HG03108 (cell line): ENCODE data around the gene TMEM150A.
"Not testable (repeated sequence)": the region's sequence is repeated elsewhere in the genome, so short reads cannot be mapped to it uniquely, and the experiment has no call there.

ENCODE experiments used
- ATAC-seq: cut with Tn5 transposase; IDR thresholded peaks from one replicate; pipeline ENCODE4 v1.9.1; 2021; ENCODE audit warnings: moderate library complexity; ENCODE audit not compliant: unreplicated experiment

The TMEM150A gene

DNA sequence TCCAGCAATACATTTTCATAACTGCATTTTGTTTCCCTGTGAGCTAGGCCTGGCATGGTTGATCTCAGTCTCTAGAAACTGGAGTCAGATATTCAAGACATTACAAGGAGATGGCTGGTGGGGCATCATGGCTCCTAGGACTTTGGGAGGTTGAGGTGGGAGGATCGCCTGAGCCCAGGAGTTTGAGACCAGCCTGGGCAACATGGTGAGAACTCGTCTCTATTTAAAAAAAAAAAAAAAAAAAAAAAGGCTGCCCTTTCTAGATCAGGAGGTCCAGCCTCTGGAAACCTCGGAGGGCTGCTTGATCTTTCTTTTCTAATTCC, 25.5 kb downstream of the TMEM150A start:
- ATAC-seq = no peak

DNA sequence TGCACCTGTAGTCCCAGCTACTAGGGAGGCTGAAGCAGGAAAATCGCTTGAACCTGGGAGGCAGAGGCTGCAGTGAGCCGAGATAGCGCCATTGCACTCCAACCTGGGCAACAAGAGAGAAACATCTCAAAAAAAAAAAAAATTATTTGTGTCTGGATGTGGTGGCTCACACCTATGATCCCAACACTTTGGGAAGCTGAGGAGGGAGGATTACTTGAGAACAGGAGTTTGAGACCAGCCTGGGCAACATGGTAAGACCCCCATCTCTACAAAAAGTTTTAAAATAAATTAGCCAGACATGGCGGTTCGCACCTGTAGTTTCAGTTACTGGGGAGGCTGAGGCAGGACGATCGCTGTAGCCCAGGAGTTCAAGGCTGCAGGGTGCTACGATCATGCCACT, 26.8 kb downstream of the TMEM150A start:
- ATAC-seq = no peak

DNA sequence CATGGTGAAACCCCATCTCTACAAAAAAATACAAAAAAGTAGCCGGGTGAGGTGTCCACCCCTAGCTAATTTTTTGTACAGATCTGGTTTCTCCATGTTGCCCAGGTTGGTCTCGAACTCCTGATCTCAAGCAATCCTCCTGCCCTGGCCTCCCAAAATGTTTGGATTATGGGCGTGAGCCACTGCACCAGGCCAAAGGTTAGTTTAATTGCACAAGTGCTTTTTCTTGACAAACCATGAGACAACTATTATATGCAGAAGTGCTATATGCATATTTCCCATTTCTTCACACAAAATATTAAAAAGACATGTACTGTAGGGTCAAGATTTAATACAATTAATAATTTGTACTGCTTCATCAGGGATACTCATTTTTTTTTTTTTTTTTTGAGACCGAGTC, 36.2 kb downstream of the TMEM150A start:
- ATAC-seq = no peak

DNA sequence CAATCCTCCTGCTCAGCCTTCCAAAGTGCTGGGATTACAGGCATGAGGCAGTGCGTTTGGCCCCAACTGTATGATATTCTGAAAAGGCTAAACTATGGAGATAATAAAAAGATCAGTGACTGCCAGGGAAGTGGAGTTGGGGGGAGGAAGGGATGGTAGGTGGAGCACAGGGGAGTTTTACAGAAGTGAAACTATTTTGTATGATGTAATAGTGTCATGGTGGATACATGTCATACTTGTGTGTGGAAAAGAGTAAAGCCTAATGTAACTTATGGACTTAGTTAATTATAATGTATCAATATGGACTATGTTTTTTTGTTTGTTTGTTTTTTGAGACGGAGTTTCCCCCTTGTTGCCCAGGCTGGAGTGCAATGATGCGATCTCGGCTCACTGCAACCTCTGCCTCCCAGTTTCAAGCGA, 38.3 kb downstream of the TMEM150A start:
- ATAC-seq = no peak

DNA sequence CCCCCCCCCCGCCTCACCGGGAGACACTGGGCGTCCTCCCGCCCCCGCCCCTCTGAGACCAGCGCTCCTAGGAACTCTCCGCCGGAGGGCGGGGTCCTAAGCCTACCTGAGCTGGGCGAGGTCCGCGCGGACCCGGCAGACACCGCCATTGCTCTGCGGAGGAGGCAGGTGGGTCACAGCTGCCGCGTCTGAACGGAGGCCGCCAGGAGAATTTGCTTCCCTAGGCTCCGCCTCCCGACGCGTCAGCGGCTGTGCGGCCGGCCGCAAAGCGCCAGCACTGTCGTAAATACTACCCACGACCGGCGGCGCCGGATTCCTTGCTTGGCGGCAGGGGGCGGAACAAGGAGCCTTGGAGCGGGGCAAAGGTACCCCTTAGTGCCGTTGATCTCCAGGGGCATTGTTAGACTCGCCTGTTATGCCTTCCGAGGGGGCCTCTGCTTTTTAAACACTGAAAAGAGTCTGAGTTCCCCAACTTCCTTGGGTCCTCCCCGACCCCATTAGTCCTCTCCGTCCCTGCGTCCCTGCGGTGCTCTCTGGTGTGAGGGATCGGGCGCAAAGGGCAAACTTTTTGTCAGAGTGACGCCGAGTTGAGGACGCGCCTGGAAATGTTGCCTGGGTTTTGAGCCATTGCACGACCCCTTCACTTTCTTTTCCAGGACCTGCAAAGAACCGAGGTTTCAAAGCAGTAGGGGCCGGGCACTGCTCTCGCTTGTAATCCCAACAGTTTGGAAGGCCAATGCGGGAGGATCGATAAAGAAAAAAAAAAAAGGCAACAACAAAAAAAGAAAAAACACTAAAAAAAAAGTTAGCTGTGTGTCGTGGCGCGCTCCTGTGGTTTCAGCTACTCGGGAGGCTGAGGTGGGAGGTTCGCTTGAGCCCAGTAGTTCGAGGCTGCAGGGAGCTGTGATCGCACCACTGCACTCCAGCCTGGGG, 41.0 kb downstream of the TMEM150A start, which contains the start of gene GGCX:
GGCX (minus strand) TSS at position 214 of the 933 bp plus-strand sequence; CDS start at position 149, 65 bp downstream.
- ATAC-seq = peak; percentile 87

DNA sequence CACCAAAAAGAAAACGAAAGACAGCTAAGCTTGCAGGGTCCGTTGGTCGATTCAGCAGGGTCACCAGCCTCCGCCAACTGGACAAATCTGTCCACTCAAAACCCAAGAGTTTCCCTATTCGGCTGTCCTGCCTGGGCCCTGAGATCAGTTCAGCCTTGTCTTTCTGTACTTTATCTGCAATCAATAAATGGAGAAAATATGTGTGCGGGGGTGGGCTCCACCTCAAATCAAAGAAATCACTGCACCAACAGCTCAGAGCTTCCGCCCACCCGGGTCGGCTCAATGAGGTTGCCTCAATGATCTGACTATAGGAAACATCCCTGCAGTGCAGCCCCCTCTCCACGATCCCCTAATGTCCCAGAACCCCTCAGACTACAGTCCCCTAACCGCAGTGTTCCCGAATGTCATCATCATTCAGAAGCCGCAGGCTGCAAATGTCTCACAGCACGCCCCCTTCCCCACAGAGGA, 41.7 kb downstream of the TMEM150A start:
- no peak for ATAC-seq

DNA sequence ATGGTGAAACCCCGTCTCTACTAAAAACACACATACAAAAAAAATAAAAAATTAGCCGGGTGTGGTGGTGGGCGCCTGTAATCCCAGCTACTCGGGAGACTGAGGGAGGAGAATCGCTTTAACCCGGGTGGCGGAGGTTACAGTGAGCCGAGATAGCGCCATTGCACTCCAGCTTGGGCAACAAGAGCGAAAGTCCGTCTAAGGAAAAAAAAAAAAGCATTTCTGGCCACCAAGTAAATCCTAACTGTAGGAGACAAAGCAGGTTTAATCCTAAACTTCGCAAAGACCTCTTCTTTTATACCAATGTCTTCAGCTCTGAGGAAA, 42.1 kb downstream of the TMEM150A start:
- ATAC-seq = not testable (repeated sequence)

DNA sequence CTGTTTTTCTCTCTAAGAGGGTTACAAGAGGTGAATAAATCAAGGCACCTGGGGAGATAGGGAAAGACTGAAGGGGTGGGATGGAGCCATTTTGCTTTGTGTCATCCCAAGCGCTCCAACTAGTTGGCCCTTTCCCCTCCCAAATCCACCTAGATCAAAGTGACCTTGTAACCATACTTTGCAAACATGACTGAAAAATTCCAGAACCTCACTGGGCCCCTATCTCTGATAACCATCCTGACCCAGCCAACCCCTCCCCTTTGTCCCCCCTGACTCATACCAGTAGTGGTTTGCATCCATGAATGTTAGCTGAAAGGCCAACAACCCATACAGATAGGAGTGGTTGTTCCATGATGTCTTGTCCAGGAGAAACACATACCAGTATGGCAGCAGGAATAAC, 44.3 kb downstream of the TMEM150A start:
- no peak for ATAC-seq

DNA sequence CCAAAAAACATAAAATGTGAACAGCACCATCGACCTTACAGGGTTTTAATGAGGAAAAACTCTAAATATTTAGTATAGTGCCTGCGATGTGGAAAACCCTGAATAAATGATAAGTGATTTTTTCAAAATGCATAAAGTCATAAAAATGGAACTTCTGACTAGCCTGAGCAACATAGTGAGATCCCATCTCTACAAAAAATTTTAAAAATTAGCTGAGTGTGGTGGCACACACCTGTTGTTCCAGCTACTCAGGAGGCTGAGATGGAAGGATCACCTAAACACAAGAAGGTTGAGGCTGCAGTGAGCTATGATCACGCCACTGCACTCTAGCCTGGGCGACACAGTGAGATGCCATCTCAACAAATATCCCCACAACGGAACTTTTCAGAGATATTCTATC, 45.4 kb downstream of the TMEM150A start:
- ATAC-seq = no peak

DNA sequence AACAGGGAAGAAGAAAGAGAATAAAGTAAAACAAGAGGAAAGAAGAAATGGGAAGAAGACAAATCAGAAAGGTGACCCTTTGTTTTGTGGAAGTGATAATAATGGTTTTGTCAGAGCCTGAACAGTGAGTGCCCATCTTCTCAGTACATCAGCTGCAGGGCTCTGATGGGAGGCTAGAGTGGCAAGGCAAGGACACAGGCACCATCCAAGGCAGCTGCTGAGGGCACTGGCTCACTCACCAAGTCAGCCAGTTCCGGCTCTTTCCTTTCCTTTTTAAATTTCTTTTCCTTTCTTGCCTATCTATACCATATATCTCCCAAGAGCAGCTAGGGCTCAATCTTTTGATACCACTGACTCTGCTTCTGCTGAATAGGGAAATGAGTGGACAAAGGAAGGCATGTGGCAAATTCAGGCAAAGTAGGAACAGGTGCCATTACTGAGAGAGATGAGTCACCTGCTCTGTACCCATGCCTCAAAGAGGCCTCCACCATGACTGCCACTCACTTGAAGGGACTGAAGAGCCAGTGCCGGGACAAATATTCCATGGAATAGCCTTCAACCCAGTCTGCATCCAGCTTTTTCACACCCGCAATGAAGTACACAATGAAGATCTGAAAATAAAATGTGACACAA, 47.4 kb downstream of the TMEM150A start:
- no peak for ATAC-seq

DNA sequence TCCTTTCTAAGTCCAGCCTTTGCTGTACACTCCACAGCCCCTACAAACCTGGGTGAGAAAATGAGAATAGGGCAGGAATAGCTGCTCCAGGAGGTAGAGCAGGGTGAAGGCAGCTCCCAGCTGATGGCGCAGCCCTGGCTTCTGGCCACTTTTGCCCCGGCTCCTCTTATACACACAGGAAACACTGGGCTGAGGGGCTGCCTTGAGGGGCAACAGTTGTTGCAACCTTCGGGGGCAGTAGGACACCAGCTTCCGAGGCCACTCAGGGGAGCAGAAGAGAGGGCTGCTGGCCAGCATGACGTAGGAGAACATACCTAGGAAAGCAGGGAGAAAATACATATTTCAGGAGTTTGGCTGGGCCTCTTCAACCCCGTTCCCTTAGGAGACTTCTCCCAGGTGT, 49.3 kb downstream of the TMEM150A start:
- ATAC-seq = no peak

DNA sequence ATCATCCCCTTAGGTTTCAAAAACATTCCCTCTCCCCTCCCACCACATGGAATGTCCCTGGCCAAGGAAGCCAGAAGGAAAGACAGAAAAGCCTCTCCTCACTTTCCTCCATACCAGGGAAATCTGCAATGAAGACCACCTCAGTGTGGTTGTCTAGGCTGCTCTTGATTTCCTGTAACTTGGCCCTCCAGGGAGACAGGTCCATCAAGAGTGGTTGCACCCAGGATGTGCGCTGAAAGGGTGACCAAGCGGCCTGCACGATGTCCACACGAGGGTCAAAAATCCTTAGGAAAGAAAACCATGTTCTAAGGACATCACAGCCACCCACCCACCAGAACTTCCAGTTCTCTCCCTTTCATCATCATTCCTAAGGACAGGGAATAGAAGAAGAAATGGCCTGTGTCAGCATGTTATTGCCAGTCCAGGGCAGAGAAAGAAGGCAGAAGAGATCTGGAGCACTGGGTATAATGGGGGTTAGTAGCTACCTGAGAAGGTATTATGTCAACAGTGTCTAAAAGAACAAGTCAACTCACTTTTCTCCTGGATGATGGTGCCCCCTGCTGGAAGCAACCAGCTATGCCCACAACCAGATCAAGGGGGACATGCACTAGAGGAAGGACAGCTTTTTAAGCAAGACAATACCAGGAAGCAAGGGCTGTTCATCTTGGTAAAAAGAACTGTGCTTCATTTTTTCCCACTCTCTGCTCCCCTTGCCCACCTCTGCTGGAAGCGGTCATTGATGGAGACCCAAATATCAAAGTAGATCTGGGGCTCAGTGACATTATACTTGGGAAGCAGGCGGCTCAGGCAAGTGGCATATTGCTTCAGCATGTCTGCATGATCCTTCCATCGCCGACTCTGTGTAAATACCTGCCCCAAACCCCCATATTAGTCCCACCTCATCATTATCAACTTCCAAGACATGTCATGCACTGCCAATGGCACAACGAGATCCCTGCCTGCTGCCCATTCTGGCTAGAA, 50.5 kb downstream of the TMEM150A start:
- no peak for ATAC-seq

DNA sequence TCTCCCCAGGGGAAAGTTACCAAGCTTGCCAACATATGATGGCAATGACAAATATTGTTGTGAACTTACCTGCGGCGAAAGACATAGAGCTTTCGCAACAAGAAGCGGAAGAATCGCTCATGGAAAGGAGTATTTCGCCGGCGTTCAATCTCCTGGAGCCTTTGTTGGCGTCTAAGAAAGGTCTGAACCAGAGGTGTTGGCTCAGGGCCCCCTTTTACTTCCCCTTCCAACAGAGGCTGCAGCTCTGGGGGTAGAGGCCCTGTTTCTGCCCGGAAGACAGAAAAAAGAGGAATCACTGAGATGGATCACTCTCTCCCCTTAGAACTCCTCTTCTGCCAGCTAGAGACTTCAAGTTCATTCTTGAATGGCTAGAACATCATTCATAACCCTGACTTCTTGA, 52.0 kb downstream of the TMEM150A start:
- no peak for ATAC-seq

DNA sequence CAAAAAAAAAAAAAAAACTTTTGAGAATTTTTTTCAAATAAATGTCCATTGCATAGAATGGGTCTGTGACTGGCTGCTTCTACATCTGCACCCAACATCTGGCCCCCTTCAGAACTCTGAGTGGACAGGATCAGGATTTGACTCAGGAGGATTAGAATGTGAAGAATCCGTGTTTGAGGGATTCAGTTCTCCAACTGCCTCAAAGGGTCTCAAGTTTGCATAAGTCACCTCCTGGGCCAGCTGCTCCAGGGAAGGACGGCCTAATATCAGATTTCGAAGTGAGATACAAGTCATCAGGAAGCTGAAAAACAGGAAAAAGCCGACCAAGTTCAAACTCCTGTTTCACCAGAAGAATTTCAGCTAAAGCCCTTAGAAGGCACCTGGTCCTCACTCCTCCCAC, 52.7 kb downstream of the TMEM150A start:
- ATAC-seq = no peak

DNA sequence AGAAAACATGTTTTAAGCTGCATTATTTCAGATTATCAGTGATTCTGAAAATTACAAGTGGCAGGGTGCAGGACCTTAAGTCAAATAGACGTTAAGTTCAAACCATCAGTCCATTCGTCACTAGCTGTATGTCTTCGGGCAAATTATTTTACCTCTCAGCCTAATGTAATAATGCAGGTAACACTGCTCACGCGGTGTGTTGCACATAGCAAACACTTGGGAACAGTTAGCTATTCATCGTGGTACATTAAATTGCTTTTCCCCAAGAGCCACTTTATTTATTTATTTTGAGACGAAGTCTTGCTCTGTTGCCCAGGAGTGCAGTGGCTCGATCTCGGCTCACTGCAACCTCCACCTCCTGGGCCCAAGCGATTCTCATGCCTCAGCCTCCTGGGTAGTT, 53.4 kb downstream of the TMEM150A start:
- no peak for ATAC-seq

DNA sequence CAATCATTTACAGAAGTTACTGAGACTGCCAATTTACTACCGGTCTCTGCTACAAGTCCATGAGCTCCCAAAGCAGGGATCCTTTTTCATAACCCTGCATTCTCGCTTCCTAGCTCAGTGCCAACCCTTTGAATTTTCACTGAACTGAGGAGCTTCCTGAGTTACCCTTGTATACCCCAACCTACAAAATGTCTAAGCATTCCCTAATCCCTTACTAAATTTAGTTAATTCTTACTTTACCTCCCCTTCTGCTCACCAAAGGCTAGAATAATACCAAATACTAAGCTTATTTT, 53.9 kb downstream of the TMEM150A start:
- no peak for ATAC-seq
